ENCODE results near the gene B2M.
"Not testable (repeated sequence)": the region's sequence is repeated elsewhere in the genome, so short reads cannot be mapped to it uniquely, and the experiment has no call there.

B2M gene

GRCh38 chr15:44682211-44682610 is 29.1 kb upstream of the B2M start:
- TF ChIP-seq JUND (IDR thresholded peaks at IDR 0.05; ENCODE audit: low read depth): no peak

GRCh38 chr15:44682809-44683682 is 28.3 kb upstream of the B2M start:
- DNase-seq (ENCODE audit: low read depth in 1 of 2, low spot score in 1 of 2): peak in 1 of 2 experiments; percentile 90
- in situ Hi-C loops (cut with HindIII; ENCODE audit: low pct_unique_long_range_greater_than_20kb, low sequenced_read_pairs): not testable (repeated sequence)

More at GRCh38 chr15:44682211-44682610, 29.1 kb upstream of the B2M start:
- no peak for DNase-seq (ENCODE audit: low read depth in 1 of 2, low spot score in 1 of 2)
- in situ Hi-C loops (cut with HindIII; ENCODE audit: low pct_unique_long_range_greater_than_20kb, low sequenced_read_pairs): no loop called here

GRCh38 chr15:44689318-44689717 is 22.0 kb upstream of the B2M start:
- DNase-seq (ENCODE audit: low read depth in 1 of 2, low spot score in 1 of 2); in situ Hi-C loops (cut with HindIII; ENCODE audit: low pct_unique_long_range_greater_than_20kb, low sequenced_read_pairs): not testable (repeated sequence)

- DNase-seq (ENCODE audit: low read depth in 1 of 2, low spot score in 1 of 2); in situ Hi-C loops (cut with HindIII; ENCODE audit: low pct_unique_long_range_greater_than_20kb, low sequenced_read_pairs): not testable (repeated sequence)
These were observed 21.1 kb upstream of the B2M start for GRCh38 chr15:44690245-44690644.

- TF ChIP-seq JUND (IDR thresholded peaks at IDR 0.05; ENCODE audit: low read depth): no peak
- DNase-seq (ENCODE audit: low read depth in 1 of 2, low spot score in 1 of 2): no peak
- in situ Hi-C loops (cut with HindIII; ENCODE audit: low pct_unique_long_range_greater_than_20kb, low sequenced_read_pairs): no loop called here
These were observed 18.7 kb upstream of the B2M start for GRCh38 chr15:44692659-44693058.

- in situ Hi-C loops (cut with HindIII; ENCODE audit: low pct_unique_long_range_greater_than_20kb, low sequenced_read_pairs): no loop called here
- no peak for DNase-seq (ENCODE audit: low read depth in 1 of 2, low spot score in 1 of 2)
- TF ChIP-seq JUND (IDR thresholded peaks at IDR 0.05; ENCODE audit: low read depth): no peak
These were observed 16.9 kb upstream of the B2M start for GRCh38 chr15:44694416-44694815.

- TF ChIP-seq JUND (IDR thresholded peaks at IDR 0.05; ENCODE audit: low read depth): no peak
- in situ Hi-C loops (cut with HindIII; ENCODE audit: low pct_unique_long_range_greater_than_20kb, low sequenced_read_pairs): no loop called here
- no peak for DNase-seq (ENCODE audit: low read depth in 1 of 2, low spot score in 1 of 2)
These were observed 16.0 kb upstream of the B2M start for GRCh38 chr15:44695294-44695693.

GRCh38 chr15:44697014-44697413 is 14.3 kb upstream of the B2M start:
- DNase-seq (ENCODE audit: low read depth in 1 of 2, low spot score in 1 of 2): no peak
- no peak for TF ChIP-seq JUND (IDR thresholded peaks at IDR 0.05; ENCODE audit: low read depth)
- in situ Hi-C loops (cut with HindIII; ENCODE audit: low pct_unique_long_range_greater_than_20kb, low sequenced_read_pairs): no loop called here

- no peak for TF ChIP-seq JUND (IDR thresholded peaks at IDR 0.05; ENCODE audit: low read depth)
- DNase-seq (ENCODE audit: low read depth in 1 of 2, low spot score in 1 of 2): no peak
- in situ Hi-C loops (cut with HindIII; ENCODE audit: low pct_unique_long_range_greater_than_20kb, low sequenced_read_pairs): no loop called here
These were observed 12.7 kb upstream of the B2M start for GRCh38 chr15:44698641-44699040.

GRCh38 chr15:44700676-44701075 is 10.6 kb upstream of the B2M start:
- in situ Hi-C loops (cut with HindIII; ENCODE audit: low pct_unique_long_range_greater_than_20kb, low sequenced_read_pairs); DNase-seq (ENCODE audit: low read depth in 1 of 2, low spot score in 1 of 2): not testable (repeated sequence)

- TF ChIP-seq JUND (IDR thresholded peaks at IDR 0.05; ENCODE audit: low read depth): no peak
- DNase-seq (ENCODE audit: low read depth in 1 of 2, low spot score in 1 of 2): no peak
- in situ Hi-C loops (cut with HindIII; ENCODE audit: low pct_unique_long_range_greater_than_20kb, low sequenced_read_pairs): no loop called here
These were observed 5.3 kb upstream of the B2M start for GRCh38 chr15:44705986-44706385.

- in situ Hi-C loops (cut with HindIII; ENCODE audit: low pct_unique_long_range_greater_than_20kb, low sequenced_read_pairs): no loop called here
- TF ChIP-seq JUND (IDR thresholded peaks at IDR 0.05; ENCODE audit: low read depth): no peak
- DNase-seq (ENCODE audit: low read depth in 1 of 2, low spot score in 1 of 2): no peak
These were observed 4.9 kb upstream of the B2M start for GRCh38 chr15:44706401-44706800.

- TF ChIP-seq JUND (IDR thresholded peaks at IDR 0.05; ENCODE audit: low read depth): no peak
- in situ Hi-C loops (cut with HindIII; ENCODE audit: low pct_unique_long_range_greater_than_20kb, low sequenced_read_pairs): no loop called here
- DNase-seq (ENCODE audit: low read depth in 1 of 2, low spot score in 1 of 2): no peak
These were observed 4.2 kb upstream of the B2M start for GRCh38 chr15:44706946-44707636.
